ENCODE measurements around the gene NR6A1. TPM values are rescaled to one million over a fixed set of nuclear protein-coding genes. Genes with fewer than 3 reads are reported as not detected.

The NR6A1 gene
- total and polyA plus RNA-seq, 12 donors: 0.29 to 2.0 (median 1.2) TPM

- ATAC-seq (no peak), DNase-seq (no peak)
- Histone ChIP-seq H3K27me3 (no peaks in the 10 kb centered on the region), H3K27ac (no peak overlapping the region), H3K4me1 (peaks cover 0 to 47% (median 20%) of the 10 kb centered on the region in 9 donors), H3K9me3 (no peaks in the 10 kb centered on the region), H3K36me3 (no peaks in the 10 kb centered on the region), H3K4me3 (no peak overlapping the region)
- intact Hi-C loops (cut with DNase I): no loop called here
- no peak for TF ChIP-seq CTCF (IDR thresholded peaks at IDR 0.05)
- 29 to 51% methylated on average over 2 of the region's 2 CpGs for WGBS, 2 donors
Measured at GRCh38 chr9:124662561-124662960, 108.5 kb downstream of the NR6A1 start.

- peaks cover 0 to 49% (median 20%) of the 10 kb centered on the region in 9 donors for H3K4me1 ChIP-seq
- H3K4me3 ChIP-seq: no peak overlapping the region
- H3K36me3 ChIP-seq: no peaks in the 10 kb centered on the region
- intact Hi-C loops (cut with DNase I): no loop called here
- H3K27me3 ChIP-seq: no peaks in the 10 kb centered on the region
- no peak overlapping the region for H3K27ac ChIP-seq
- no peak for DNase-seq
- TF ChIP-seq CTCF (IDR thresholded peaks at IDR 0.05): no peak
- no peak for ATAC-seq
- 60 to 75% methylated on average over 4 of the region's 4 CpGs for WGBS, 2 donors
- H3K9me3 ChIP-seq: no peaks in the 10 kb centered on the region
Measured at GRCh38 chr9:124661271-124661670, 109.8 kb downstream of the NR6A1 start.

- Histone ChIP-seq H3K9me3 (no peaks in the 10 kb centered on the region), H3K4me3 (peak overlapping the region; percentile 15 to 68 (median 56)), H3K4me1 (peaks cover 0 to 49% (median 20%) of the 10 kb centered on the region in 9 donors), H3K27me3 (no peaks in the 10 kb centered on the region), H3K27ac (peak overlapping the region in 7 of 10 donors; percentile 9 to 86 (median 84)), H3K36me3 (no peaks in the 10 kb centered on the region)
- intact Hi-C loops (cut with DNase I): no loop called here
- no peak for DNase-seq
- ATAC-seq: no peak
- TF ChIP-seq CTCF (IDR thresholded peaks at IDR 0.05): no peak
- 3 to 4% methylated on average over 11 of the region's 11 CpGs for WGBS, 2 donors
Measured at GRCh38 chr9:124660341-124660801, 110.7 kb downstream of the NR6A1 start.

- H3K27me3 ChIP-seq: no peaks in the 10 kb centered on the region
- peak overlapping the region; percentile 23 to 68 (median 58) for H3K4me3 ChIP-seq
- H3K4me1 ChIP-seq: peaks cover 0 to 52% (median 20%) of the 10 kb centered on the region in 9 donors
- ATAC-seq: peak; percentile 76 to 91 (median 88)
- H3K36me3 ChIP-seq: no peaks in the 10 kb centered on the region
- peak; percentile 72 to 81 for DNase-seq
- TF ChIP-seq CTCF (IDR thresholded peaks at IDR 0.05): no peak
- 1 to 2% methylated on average over 15 of the region's 15 CpGs for WGBS, 2 donors
- intact Hi-C loops (cut with DNase I): loop anchor here in 2 of 10 donors (5.0 kb wide), 2 partner anchors 37 to 42 kb away; no protein-coding TSS in a partner anchor
- peak overlapping the region; percentile 44 to 86 (median 80) for H3K27ac ChIP-seq
- no peaks in the 10 kb centered on the region for H3K9me3 ChIP-seq
Measured at GRCh38 chr9:124659099-124659659, 111.9 kb downstream of the NR6A1 start.

Data from heart right ventricle (tissue), 16 donors.